Hippocampal formation (tissue), 2 donors: ENCODE results near the gene KIAA0753.

Experiments used
- DNase-seq, 2 donors: peaks; one replicate each; lab custom pipeline; 2025; lab: John Stamatoyannopoulos, UW

The KIAA0753 gene

DNA sequence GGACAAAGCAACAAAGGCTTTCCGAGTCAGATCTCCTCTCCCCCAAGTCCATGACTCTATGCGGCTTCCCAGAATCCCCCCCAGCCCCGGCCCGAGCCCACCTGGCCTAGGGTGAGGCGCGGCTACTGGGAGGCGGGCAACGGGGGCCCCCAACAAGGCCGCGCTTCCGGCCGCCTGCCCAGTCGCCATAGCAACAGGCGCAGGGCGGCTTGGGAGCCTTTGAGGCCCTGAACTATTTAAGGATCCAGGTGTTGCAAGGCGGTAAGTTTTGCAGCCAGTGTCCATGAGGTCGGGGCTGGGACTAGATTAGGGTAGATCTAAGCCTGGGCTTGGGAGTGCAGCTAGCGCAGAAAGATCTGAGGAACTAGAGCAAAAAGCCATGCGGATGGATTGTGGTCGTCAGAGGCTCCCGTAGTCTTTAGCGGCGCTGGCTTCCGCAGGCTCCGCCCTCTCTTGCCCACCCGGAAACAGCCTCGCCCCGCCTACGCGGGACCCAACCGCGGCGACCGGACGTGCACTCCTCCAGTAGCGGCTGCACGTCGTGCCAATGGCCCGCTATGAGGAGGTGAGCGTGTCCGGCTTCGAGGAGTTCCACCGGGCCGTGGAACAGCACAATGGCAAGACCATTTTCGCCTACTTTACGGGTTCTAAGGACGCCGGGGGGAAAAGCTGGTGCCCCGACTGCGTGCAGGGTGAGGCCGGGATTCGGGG is at the start of gene KIAA0753, which contains the start of gene TXNDC17:
Gene KIAA0753 (minus strand): TSS at position 176 of the 711 bp plus-strand sequence. CDS start 5,608 bp downstream, outside the sequence.
Gene TXNDC17 (plus strand): TSS at position 525 of the 711 bp plus-strand sequence. CDS start 23 bp downstream, at position 548.
- peak; percentile 87 for DNase-seq

DNA sequence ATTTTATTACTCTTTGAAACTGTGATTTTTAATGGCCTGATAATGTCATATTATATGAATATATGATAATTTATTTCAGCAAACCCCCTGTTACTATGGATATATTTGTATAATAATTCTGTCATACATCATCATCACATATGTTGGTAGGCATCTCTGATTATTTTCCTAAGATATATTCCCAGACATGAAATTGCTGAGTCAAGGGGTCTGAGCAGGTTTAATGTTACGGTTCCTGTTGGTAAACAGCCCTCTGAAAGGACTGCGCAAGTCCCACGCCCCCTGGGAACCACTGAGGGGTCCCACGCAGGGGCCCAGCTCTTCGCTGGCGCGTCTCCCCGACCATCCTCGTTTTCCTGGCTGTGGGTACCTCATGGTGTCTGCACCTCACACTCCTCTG is 48.4 kb upstream of the KIAA0753 start:
- no peak for DNase-seq

DNA sequence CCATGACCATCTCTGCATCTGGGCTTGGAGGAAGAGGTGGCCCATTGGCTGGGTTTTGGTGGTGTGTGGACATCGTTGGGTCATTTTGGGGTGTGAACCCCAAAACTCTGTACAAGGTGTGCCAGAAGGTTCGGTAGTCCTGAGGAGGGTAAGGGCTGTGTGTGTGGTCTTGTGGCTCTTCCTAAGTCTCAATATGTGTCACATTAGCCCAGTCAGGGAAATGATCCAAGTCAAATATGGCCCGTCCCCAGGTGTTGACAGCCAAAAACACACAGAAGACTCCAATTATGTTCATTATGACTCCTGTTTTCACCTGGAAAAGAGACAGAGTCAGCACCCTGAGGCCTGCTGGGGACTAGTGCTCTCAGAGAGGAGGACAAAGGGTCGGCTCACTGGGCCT is 45.5 kb upstream of the KIAA0753 start:
- no peak for DNase-seq

DNA sequence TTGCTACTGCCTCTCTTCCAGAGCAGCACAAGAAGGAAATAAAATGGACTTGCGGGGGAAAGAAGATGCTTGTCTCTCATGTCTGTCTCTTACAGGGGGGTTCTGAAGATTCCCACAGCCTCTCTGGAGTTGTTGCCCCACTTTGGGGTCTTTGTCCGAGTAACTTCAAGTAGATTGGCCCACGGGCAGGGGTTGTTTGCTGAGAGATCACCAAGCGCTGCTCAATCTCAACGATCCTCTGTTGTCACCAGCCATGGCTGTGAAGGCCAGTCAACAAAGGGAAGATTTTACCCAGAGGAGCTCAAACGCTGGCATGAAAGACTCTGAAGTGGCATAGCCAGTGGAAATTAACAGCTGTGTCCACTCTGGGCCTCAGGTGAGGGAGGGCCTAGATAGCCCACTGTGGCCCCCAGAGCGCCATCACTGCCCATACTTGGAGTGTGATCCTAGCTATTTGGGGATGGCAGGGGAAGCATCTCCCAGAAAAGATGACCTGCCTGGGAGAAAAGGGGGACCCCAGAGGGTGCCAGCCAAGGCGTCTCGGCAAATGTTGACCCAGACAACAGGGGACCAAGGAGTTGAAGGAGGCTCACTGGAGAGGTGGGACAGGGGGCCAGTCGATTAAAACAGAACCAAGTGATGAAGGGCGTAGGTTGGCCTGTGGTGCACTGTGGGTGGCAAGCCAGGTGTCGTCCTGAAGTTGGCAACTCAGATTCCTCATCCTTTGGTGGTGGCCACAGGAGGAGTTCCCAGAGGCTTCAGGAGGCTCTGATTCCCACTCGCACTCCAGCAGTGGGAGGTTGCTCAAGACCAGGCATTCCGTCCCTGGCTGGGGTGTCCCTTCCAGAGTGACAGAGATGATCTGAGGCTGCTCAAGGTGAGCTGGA is 44.6 kb upstream of the KIAA0753 start:
- DNase-seq: no peak

DNA sequence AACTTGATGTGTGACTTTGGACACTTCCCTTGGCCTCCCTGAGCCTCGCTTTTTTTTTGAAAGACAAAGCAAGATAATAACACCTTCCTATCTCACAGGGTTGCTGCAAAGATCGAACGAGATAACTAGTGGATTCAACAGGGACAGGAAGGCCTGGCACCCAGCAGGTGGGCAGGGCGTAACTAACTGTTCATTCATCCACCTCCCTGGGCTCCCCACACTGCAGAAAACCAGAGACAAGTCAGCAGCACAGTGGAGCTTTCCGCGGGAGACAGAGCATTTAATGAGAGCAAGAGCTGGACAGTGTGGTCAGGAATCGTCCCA is 43.9 kb upstream of the KIAA0753 start:
- DNase-seq: no peak

DNA sequence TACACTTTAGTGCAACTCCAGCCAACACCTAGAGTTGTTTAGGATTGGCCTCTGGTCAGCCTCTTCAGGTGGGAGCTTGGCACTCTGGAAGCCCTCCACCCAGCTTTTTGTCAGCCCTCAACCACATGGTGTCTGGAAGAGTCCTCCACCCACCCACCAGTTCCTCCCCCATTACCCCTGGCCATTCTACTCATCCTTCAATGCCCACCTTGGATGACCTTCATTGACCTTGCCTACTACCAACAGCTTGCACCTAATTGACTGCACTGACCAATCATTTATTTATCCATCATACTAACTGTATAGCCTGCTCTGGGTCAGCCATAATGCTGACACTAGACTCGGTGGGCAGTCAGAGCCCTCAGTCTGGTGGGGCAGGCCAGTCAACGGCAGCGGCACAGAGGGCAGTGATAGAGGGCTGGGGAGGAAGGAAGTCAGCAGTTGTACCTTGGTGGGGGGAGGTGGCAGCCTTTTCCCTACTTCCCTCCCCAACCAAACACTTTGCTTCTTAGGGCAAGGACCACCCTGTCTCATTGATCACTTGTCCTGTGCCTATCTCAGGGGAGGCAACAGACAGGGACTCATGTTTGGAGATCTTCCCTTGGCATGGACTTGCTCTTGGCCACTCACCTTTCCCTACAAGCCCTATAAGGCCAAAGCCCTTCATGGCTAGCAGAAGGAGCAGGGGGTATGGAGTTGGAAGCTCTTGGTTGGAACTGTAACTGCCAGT is 43.4 kb upstream of the KIAA0753 start:
- no peak for DNase-seq

DNA sequence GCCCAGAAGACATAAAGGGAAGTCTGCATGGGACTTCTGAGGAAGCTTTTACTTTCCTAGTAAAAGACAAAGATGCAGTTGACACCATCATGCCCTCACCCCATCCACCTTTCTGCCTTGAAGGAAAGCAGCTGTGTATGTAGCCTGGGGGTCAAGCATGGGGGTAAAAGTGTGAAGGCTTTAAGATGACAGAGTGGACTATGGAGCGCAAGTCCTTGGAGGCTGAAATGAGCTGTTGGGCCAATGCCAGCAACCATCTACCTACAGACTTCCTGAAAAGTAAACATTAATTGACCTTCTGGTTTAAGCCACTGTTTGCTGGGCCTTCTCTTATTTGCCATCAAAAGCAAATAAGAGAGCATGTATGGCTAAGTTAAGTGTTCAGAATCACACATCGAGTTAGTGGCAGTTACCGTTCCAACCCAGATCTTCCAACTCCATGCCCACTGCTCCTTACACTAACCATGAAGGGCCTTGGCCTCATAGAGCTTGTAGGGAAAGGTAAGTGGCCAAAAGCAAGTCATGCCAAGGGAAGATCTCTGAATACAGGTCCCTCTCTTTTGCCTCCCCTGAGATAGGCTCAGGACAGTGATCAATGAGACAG is 42.7 kb upstream of the KIAA0753 start:
- no peak for DNase-seq

DNA sequence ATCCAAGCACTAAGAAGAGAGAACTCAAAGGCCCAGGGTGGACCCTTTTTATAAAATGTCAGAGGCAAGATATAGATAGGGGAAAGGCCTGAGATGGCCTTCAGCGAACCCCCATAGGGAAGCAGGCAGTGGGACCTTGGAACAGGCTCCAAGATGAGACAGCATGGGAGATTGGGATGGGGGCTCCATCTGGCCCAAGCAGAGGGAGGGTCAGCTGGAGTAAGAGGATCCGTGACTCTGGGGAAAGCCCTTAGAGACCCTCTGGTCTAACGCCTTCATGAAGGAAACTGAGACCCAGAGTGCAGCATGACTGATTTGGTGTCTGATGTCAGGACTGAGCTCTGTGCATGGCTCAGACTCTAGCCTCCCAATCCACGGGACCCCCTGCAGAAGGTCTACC is 41.8 kb upstream of the KIAA0753 start:
- DNase-seq: no peak

DNA sequence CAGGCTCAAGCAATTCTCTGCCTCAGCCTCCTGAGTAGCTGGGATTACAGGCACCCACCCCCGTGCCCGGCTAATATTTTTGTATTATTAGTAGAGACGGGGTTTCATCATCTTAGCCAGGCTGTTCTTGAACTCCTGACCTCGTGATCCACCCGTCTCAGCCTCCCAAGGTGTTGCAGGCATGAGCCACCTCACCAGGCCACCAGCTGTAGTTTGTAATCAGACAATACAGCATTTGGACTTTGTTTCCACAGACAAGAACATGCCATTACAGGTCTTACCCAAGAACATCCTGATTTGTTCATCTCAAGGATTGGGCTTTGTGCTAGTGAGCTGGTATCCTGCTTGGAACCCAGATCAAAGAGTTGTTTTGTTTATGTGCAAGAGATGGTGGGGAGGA is 41.2 kb upstream of the KIAA0753 start:
- DNase-seq: no peak

DNA sequence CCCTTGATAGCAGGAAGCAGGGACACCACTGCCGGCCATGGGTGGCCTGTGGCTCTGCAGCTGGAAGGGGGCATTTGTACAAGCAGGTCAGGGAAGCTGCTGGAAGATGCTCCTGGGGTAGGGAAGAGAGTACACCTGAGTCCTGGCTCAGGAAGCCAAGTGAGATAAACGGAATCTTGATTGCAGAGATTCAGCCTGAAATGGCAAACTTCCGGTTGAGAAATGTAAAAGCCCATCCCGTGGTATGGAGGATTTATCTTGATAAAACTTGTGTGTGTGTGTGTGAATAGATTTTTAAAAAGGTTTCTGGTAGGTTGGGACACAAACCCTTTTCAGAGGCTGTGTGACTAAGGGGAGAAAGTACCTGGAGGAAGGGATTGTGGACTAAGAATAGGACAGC is 40.7 kb upstream of the KIAA0753 start:
- no peak for DNase-seq

DNA sequence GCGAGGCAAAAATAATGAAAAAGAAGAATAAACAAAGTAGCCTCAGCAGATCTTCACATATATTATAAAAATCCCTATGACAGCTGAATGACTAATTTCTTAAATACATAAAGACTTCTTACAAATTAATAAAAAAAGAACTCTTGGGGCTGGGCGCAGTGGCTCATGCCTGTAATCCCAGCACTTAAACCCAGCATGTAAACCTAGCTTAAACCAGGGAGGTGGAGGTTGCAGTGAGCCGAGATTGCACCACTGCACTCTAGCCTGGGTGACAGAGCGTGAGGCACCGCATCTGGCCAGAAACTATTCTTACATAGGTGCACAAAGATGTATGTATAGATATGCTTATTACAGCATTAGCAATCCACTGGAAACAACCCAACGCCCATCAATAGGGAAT is 38.7 kb upstream of the KIAA0753 start:
- DNase-seq: no peak

DNA sequence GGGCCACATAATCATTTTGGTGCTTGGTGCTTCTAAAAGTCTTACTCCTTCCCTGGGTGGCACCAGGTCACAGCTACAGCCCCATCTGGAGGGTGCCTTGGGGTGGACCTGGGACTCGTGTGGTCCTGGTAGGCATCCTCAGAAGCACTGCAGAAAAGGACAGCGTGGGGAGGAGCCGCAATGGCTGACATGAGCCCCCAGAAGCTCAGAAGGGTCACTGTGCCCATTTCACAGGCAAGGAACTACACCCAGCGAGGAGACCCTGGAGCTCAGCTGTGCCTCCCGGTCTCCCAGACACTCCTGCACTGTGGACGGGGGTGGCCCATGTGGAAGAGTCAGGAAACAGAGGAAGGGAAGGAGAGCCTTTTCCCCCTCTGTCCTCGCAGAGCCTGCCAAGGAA is 37.4 kb upstream of the KIAA0753 start:
- no peak for DNase-seq

DNA sequence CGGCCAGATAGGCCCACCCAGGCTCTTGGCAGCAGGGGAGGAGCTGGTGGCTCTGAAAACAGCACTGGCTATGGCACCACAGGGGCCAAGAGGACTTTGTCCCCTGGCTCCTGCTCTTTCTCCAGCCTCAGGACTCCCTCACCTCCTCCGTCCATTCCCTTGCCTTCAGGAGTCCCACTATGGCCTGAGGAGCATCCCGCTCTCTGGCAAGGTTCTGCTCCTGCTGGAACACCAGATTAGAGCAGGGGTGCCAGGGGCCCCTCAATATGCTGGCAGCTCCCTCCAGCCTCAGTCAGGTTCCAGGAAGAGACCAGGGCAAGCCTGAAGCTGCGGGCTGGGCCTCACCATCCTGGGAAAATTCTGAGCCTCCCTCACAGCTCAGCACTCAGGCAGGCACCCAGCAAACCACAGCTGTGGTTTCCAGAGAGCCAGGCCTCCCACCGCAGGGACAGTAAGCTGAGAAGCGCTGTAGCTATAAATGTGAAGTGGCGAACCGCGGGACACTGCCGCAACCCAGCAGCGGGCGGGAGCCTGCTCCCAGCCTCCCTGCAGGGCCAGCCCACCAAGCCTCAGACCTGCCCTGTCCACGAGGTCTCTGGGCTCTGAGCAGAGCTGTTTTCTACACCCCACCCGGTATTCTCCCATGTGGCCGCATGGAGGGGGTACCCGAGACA is 36.8 kb upstream of the KIAA0753 start:
- DNase-seq: no peak

DNA sequence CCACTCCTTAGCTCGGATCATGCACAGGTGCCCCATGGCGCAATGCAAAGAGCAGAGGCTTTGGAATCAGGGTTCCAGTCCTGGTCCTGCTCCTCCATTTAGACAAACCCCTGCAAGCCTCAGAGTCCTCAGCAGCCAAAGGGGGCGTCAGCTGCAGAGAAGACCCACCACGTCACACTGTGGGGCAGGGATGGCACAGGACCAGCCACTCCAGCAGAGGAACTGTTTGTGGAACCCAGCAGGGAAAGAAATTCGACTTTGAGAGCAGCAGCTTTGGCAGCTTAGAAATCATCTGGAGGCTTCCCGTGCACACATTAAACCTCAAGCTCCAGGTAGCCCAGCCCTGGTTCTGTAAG is 36.3 kb upstream of the KIAA0753 start:
- DNase-seq: no peak

DNA sequence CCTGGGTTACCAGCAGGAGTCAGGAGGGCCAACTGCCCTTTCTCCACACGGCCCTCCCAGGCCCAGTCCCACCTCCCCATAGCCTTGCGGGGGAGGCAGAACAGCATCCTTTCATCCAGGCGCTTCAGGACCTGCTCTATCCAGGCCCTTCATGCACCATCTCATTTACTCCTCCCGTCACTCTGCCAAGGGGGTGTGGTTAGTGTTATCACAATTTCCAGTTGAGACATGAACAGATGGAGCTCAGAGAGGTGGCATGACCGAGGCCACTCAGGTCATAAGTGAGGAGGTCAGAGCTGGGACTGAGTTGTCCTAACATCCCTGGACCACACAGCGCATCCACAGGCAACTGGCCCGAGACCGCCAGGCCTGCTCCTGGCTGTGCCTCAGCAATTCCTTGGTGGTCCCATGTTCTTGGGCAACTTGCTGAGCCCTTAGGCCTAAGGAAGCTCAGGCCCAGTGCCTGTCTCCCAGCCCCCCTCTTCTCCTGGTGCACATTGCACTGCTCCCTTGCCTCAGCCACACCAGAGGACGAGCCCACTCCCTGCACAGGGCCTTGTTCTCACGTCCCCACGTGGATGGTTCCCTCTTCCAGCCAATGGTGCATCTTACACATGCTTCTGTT is 34.8 kb upstream of the KIAA0753 start:
- no peak for DNase-seq

DNA sequence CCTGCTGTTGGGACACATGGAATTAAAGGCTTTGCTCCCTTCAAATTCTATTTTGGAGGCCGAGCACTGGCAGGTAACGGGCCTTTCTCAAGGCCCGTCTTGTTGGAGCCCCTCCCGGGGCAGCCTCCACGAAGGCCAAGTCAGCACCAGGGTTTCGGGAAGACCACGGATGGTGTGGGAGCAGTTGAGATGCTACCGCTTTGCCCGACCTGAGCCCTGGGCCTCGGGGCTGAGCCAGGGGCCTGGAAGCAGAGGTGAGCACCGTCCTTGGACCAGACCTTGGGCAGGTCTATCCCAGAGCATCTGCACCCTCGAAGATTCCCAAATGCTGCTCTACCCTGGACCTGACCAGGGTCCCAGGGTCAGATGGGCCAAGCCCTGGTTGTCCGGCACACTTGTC is 34.1 kb upstream of the KIAA0753 start:
- no peak for DNase-seq

DNA sequence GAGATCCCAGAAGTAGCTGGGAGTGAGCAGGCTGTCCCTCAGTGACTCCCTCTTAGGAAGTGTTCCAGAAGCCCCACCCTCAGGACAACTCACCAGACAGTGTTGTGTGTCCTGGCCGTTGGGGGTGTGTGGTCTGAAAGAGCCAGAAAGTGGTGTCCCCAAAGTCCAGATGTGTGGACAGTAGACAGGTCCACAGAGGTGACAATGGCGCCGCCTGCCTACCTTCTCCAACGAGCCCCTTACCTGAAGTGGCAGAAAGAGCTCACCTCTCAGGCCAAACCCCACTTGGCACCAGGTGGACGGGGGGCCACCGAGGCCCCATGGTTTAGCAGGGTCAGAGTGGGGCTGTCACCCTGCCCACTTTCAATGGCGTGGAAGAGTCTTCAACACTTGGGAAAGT is 30.9 kb upstream of the KIAA0753 start:
- DNase-seq: no peak

DNA sequence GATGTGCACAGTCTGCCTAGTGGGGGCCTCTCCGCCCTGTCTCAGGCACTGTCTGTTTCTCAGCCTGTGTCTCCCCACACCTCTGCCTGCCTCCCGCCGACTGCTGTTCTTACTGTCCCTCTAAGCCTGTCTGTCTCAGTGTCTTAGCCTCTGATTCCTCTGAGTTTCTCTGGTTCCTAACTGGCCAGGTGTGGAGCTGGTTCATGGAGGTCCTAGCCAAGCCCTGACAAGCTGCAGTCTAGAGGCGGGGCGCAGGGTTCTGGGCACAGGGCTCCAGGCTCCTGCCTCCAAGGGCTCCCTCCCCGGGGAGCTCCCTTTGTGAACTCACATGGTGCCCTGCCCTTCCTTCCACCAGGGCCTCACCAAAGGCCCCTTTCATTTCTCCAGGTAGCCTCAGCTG is 30.5 kb upstream of the KIAA0753 start:
- DNase-seq: no peak

DNA sequence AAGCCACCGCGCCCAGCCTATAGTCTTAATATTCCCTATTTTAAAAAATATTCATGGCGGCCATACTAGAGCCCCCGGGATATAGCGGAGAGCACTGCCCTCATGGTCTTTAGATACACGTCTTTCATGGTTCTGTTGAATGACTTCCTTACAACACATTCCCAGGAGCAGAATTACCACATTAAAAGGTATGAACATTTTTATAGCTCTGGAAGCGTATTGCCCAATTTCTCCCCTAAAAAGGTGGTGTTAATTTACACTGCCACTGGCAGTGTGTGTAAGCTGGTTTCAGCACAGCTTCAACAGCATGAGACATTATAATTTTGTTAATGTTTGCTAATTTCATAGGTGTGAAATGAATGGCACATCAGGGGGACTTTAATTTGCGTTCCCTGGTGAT is 30.1 kb upstream of the KIAA0753 start:
- DNase-seq: no peak

DNA sequence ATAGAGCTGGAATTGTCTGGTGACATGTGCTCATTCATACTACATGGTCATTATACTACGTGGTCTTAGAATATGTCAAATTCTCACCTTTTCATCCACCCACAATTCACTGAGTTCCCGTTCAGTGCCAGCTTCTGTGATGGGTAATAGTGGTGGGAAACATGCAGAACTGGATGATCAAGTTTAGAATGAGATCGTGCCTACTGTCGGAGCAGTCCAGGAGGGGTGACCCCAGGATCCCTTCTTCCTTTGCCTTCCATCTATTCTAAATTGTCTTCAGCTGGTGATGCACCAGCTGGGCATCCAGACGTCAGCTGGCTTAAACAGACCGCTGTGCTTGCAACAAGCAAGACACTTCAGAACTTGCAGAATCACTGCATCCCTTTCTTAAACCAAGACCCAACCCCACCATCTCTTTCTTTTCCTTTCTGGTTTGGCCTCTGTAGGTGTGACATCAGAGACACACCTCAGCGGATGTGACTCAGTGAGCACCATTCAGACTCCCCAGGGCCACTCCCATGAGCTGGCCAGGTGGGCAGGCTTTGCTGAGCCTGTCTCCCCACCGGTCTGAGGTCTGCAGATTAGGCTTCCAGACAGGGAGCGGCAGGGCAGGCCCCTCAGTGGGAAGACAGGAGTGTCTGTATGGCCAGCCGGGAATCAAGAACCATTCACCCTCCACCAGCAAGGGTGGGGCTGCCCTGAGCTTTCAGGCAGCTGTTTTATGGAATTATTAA is 29.1 kb upstream of the KIAA0753 start:
- no peak for DNase-seq
